ENCODE data around the gene RPAP3. TPM values are rescaled to one million over a fixed set of nuclear protein-coding genes. Genes with fewer than 3 reads are reported as not detected.

RPAP3 gene
- total and polyA plus RNA-seq, 2 of the 4 experiments (the other 2 are of a cell fraction): 10.6 to 13.4 TPM

GRCh38 chr12:47731723-47732122, 25.9 kb upstream of the RPAP3 start:
- no peak overlapping the region for H2BK20ac ChIP-seq (ENCODE audit: low read depth, low read length)
- TF ChIP-seq POLR2A (IDR thresholded peaks at IDR 0.05; ENCODE audit: low read depth, low read length) (no peak), NFE2L2 (IDR thresholded peaks at IDR 0.05; ENCODE audit: low read depth, low read length) (no peak), RCOR1 (IDR thresholded peaks at IDR 0.05; ENCODE audit: insufficient replicate concordance, low read length) (no peak), FOS (IDR thresholded peaks at IDR 0.05; ENCODE audit: low read depth, low read length) (no peak), MAFK (IDR thresholded peaks at IDR 0.05; ENCODE audit: low read depth, low read length) (no peak), ELK1 (IDR thresholded peaks at IDR 0.05; ENCODE audit: borderline replicate concordance, low read depth, low read length) (no peak), MAZ (IDR thresholded peaks at IDR 0.05; ENCODE audit: borderline replicate concordance, low read depth, low read length) (no peak), CEBPB (IDR thresholded peaks at IDR 0.05; ENCODE audit: low read depth, low read length) (no peak), RAD21 (IDR thresholded peaks at IDR 0.05; ENCODE audit: low read length) (no peak), CHD1 (IDR thresholded peaks at IDR 0.05; ENCODE audit: low read depth, low read length) (no peak), MXI1 (IDR thresholded peaks at IDR 0.05; ENCODE audit: borderline replicate concordance, low read depth, low read length) (no peak), USF2 (IDR thresholded peaks at IDR 0.05; ENCODE audit: low read depth, low read length) (no peak), RFX5 (IDR thresholded peaks at IDR 0.05; ENCODE audit: low read depth, low read length) (no peak), SMC3 (IDR thresholded peaks at IDR 0.05; ENCODE audit: low read depth, low read length) (no peak), BHLHE40 (IDR thresholded peaks at IDR 0.05; ENCODE audit: low read depth, low read length) (no peak)
- TF ChIP-seq, protein P1, sequence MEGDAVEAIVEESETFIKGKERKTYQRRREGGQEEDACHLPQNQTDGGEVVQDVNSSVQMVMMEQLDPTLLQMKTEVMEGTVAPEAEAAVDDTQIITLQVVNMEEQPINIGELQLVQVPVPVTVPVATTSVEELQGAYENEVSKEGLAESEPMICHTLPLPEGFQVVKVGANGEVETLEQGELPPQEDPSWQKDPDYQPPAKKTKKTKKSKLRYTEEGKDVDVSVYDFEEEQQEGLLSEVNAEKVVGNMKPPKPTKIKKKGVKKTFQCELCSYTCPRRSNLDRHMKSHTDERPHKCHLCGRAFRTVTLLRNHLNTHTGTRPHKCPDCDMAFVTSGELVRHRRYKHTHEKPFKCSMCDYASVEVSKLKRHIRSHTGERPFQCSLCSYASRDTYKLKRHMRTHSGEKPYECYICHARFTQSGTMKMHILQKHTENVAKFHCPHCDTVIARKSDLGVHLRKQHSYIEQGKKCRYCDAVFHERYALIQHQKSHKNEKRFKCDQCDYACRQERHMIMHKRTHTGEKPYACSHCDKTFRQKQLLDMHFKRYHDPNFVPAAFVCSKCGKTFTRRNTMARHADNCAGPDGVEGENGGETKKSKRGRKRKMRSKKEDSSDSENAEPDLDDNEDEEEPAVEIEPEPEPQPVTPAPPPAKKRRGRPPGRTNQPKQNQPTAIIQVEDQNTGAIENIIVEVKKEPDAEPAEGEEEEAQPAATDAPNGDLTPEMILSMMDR (conservative IDR thresholded peaks at IDR 0.05; ENCODE audit: low read depth, low read length): no peak
- H3K36me3 ChIP-seq (ENCODE audit: control insufficient read depth, insufficient read depth, low read length): no peaks in the 10 kb centered on the region
- H3K9ac ChIP-seq (ENCODE audit: low read depth, low read length): no peak overlapping the region
- 93% methylated on average over 2 of the region's 5 CpGs; no CpG with 5 or more reads in 1 of the 2 experiments for WGBS, 2 experiments (ENCODE audit: extremely low coverage in 2 of 2, insufficient read length in 1 of 2)
- no peak overlapping the region for H3K27ac ChIP-seq (ENCODE audit: insufficient read depth, low read length)
- POLR2A ChIA-PET (ENCODE audit: unreplicated experiment): interaction anchor here (0.6 kb wide), 1 partner anchor 10 kb away, joined by 3 read pairs; no protein-coding TSS in a partner anchor
- no peak overlapping the region for H2AFZ ChIP-seq (replicated peaks; ENCODE audit: low read length, poor library complexity)
- H2AK5ac ChIP-seq (ENCODE audit: low read depth, low read length): no peak overlapping the region
- CTCF ChIA-PET: interaction anchor here (1.3 kb wide), 1 partner anchor 11 kb away, joined by 4 read pairs; no protein-coding TSS in a partner anchor
- no peaks in the 10 kb centered on the region for H4K20me1 ChIP-seq (ENCODE audit: insufficient read depth, low read length)
- H3K9me1 ChIP-seq (ENCODE audit: insufficient read depth, low read length): peaks cover 19% of the 10 kb centered on the region
- no peak overlapping the region for H3K14ac ChIP-seq (replicated peaks; ENCODE audit: low read depth, low read length)
- H2AK9ac ChIP-seq (replicated peaks; ENCODE audit: low read depth, low read length, poor library complexity): no peak overlapping the region
- no peak overlapping the region for H2BK15ac ChIP-seq (ENCODE audit: low read depth, low read length)
- dilution Hi-C loops (cut with HindIII; ENCODE audit: low sequenced_read_pairs, unreplicated experiment): no loop called here
- H2BK120ac ChIP-seq (ENCODE audit: low read depth, low read length): no peak overlapping the region
- no peak overlapping the region for H4K8ac ChIP-seq (ENCODE audit: low read depth in 2 of 2, low read length in 2 of 2)
- no peak overlapping the region for H3K4me2 ChIP-seq (ENCODE audit: low read depth, low read length)
- peaks cover 19% of the 10 kb centered on the region for H3K4me1 ChIP-seq (ENCODE audit: control insufficient read depth, insufficient read depth, low read length)
- no peaks in the 10 kb centered on the region for H3K79me1 ChIP-seq (ENCODE audit: low read depth in 1 of 2, low read length in 2 of 2)
- H3K27me3 ChIP-seq (ENCODE audit: control insufficient read depth, insufficient read depth, low read length): no peaks in the 10 kb centered on the region
- H3K18ac ChIP-seq (ENCODE audit: low read depth, low read length): no peak overlapping the region
- ATAC-seq (ENCODE audit: low read depth) (no peak), DNase-seq (no peak)
- H3K4ac ChIP-seq (ENCODE audit: low read depth, low read length): no peak overlapping the region
- in situ Hi-C loops (cut with MboI; ENCODE audit: low sequenced_read_pairs): no loop called here
- H2BK5ac ChIP-seq (ENCODE audit: low read depth, low read length, poor library complexity, severe bottlenecking): no peak overlapping the region
- no peak overlapping the region for H4K5ac ChIP-seq (ENCODE audit: low read depth, low read length)
- no peak overlapping the region for H3K56ac ChIP-seq (ENCODE audit: extremely low read depth, insufficient read depth, low read length)
- no peak overlapping the region for H3K4me3 ChIP-seq (ENCODE audit: insufficient read depth, low read depth, low read length)
- BruUV-seq (replicated peaks): no TSS peak
- H4K91ac ChIP-seq (ENCODE audit: insufficient read depth, low read depth, low read length): no peak overlapping the region
- H3K23ac ChIP-seq (ENCODE audit: low read depth, low read length): no peak overlapping the region
- intact Hi-C loops (cut with micrococcal nuclease): no loop called here
- no peaks in the 10 kb centered on the region for H3K9me3 ChIP-seq (ENCODE audit: control insufficient read depth, insufficient read depth, low read length)
